Measurements from ENCODE around the gene SORCS1. TPM values are rescaled to one million over a fixed set of nuclear protein-coding genes. Genes with fewer than 3 reads are reported as not detected.
"Not testable (repeated sequence)": the region's sequence is repeated elsewhere in the genome, so short reads cannot be mapped to it uniquely, and the experiment has no call there.

SORCS1 gene
- total and polyA plus RNA-seq, 4 donors, result 0.08 to 0.21 (median 0.09) TPM; not detected in 1

- TF ChIP-seq, protein P1, sequence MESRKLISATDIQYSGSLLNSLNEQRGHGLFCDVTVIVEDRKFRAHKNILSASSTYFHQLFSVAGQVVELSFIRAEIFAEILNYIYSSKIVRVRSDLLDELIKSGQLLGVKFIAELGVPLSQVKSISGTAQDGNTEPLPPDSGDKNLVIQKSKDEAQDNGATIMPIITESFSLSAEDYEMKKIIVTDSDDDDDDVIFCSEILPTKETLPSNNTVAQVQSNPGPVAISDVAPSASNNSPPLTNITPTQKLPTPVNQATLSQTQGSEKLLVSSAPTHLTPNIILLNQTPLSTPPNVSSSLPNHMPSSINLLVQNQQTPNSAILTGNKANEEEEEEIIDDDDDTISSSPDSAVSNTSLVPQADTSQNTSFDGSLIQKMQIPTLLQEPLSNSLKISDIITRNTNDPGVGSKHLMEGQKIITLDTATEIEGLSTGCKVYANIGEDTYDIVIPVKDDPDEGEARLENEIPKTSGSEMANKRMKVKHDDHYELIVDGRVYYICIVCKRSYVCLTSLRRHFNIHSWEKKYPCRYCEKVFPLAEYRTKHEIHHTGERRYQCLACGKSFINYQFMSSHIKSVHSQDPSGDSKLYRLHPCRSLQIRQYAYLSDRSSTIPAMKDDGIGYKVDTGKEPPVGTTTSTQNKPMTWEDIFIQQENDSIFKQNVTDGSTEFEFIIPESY (IDR thresholded peaks at IDR 0.05), result no peak
Observed at GRCh38 chr10:106929291-106929895, 235.1 kb downstream of the SORCS1 start (continued).

- WGBS, result 95% methylated on average over 33 of the region's 33 CpGs
- not testable (repeated sequence) for H3K27ac ChIP-seq (ENCODE audit: low read depth in 1 of 2, low read length in 2 of 2); DNase-seq (ENCODE audit: low spot score); H3K27me3 ChIP-seq (ENCODE audit: control insufficient read depth in 4 of 4, insufficient read depth in 4 of 4, low read length in 3 of 4); H3K9me3 ChIP-seq (ENCODE audit: control insufficient read depth in 4 of 4, low read length in 3 of 4); H3K36me3 ChIP-seq (ENCODE audit: control insufficient read depth in 4 of 4, insufficient read depth in 3 of 4, low read depth in 1 of 4, low read length in 3 of 4); H3K4me3 ChIP-seq (ENCODE audit: low read depth in 1 of 3, low read length in 3 of 3); H3K9ac ChIP-seq (ENCODE audit: low read depth in 1 of 2, low read length in 2 of 2)
- H3K4me1 ChIP-seq (ENCODE audit: control insufficient read depth in 4 of 4, insufficient read depth in 4 of 4, low read length in 3 of 4), result peaks cover 8 to 14% (median 10%) of the 10 kb centered on the region in 4 donors
Observed at GRCh38 chr10:106928151-106928550, 236.4 kb downstream of the SORCS1 start.

GRCh38 chr10:106925191-106925590 is 239.3 kb downstream of the SORCS1 start:
- Histone ChIP-seq H3K27ac (ENCODE audit: low read depth in 1 of 2, low read length in 2 of 2) (no peak overlapping the region), H3K36me3 (ENCODE audit: control insufficient read depth in 4 of 4, insufficient read depth in 3 of 4, low read depth in 1 of 4, low read length in 3 of 4) (no peaks in the 10 kb centered on the region), H3K27me3 (ENCODE audit: control insufficient read depth in 4 of 4, insufficient read depth in 4 of 4, low read length in 3 of 4) (no peaks in the 10 kb centered on the region), H3K9me3 (ENCODE audit: control insufficient read depth in 4 of 4, low read length in 3 of 4) (no peaks in the 10 kb centered on the region), H3K9ac (ENCODE audit: low read depth in 1 of 2, low read length in 2 of 2) (no peak overlapping the region), H3K4me1 (ENCODE audit: control insufficient read depth in 4 of 4, insufficient read depth in 4 of 4, low read length in 3 of 4) (no peaks in the 10 kb centered on the region), H3K4me3 (ENCODE audit: low read depth in 1 of 3, low read length in 3 of 3) (no peak overlapping the region)
- no peak for DNase-seq (ENCODE audit: low spot score)
- TF ChIP-seq, protein P1 (IDR thresholded peaks at IDR 0.05), result no peak
- TF ChIP-seq FOXA1 (IDR thresholded peaks at IDR 0.05) (no peak), FOXA2 (IDR thresholded peaks at IDR 0.05) (no peak), HNF4A (conservative IDR thresholded peaks at IDR 0.05) (no peak), TAF1 (conservative IDR thresholded peaks at IDR 0.05) (no peak), MAX (IDR thresholded peaks at IDR 0.05) (no peak), EGR1 (IDR thresholded peaks at IDR 0.05; ENCODE audit: low read depth in 2 of 2) (no peak)

GRCh38 chr10:106920538-106920937 is 244.0 kb downstream of the SORCS1 start:
- DNase-seq (ENCODE audit: low spot score), result no peak
- Histone ChIP-seq H3K9me3 (ENCODE audit: control insufficient read depth in 4 of 4, low read length in 3 of 4) (no peaks in the 10 kb centered on the region), H3K4me1 (ENCODE audit: control insufficient read depth in 4 of 4, insufficient read depth in 4 of 4, low read length in 3 of 4) (no peaks in the 10 kb centered on the region), H3K27ac (ENCODE audit: low read depth in 1 of 2, low read length in 2 of 2) (no peak overlapping the region), H3K36me3 (ENCODE audit: control insufficient read depth in 4 of 4, insufficient read depth in 3 of 4, low read depth in 1 of 4, low read length in 3 of 4) (no peaks in the 10 kb centered on the region), H3K9ac (ENCODE audit: low read depth in 1 of 2, low read length in 2 of 2) (no peak overlapping the region), H3K27me3 (ENCODE audit: control insufficient read depth in 4 of 4, insufficient read depth in 4 of 4, low read length in 3 of 4) (no peaks in the 10 kb centered on the region), H3K4me3 (ENCODE audit: low read depth in 1 of 3, low read length in 3 of 3) (no peak overlapping the region)
- no peak for TF ChIP-seq HNF4A (conservative IDR thresholded peaks at IDR 0.05)
- 91% methylated on average over 4 of the region's 4 CpGs for WGBS
